Right lobe of liver (tissue), 4 donors: Measurements from ENCODE around the gene ANKRD33B.

Source experiments
- POLR2A ChIP-seq: fragments of 450-650 bp; IDR thresholded peaks from one replicate; pipeline ENCODE4 v1.6.1; 2017; ENCODE audit warnings: antibody characterized with exemption, mild to moderate bottlenecking
- TF ChIP-seq, protein P1 (sequence below), 4 donors: fragments of 200-600 bp in 3 of 4; fragments of 450-650 bp in 1 of 4; IDR thresholded peaks; one replicate each; pipeline versions ENCODE4 v1.5.1 to v1.8.0; 2016 to 2022; ENCODE audit warnings: antibody characterized with exemption in 4 of 4, mild to moderate bottlenecking in 2 of 4
- donor health status: DM: no; HTN: no; CAD: no.
- donor health status: DM: no; HTN: no; CAD: no.
- donor health status: DM: no; HTN: yes; CAD: no.

DNA sequence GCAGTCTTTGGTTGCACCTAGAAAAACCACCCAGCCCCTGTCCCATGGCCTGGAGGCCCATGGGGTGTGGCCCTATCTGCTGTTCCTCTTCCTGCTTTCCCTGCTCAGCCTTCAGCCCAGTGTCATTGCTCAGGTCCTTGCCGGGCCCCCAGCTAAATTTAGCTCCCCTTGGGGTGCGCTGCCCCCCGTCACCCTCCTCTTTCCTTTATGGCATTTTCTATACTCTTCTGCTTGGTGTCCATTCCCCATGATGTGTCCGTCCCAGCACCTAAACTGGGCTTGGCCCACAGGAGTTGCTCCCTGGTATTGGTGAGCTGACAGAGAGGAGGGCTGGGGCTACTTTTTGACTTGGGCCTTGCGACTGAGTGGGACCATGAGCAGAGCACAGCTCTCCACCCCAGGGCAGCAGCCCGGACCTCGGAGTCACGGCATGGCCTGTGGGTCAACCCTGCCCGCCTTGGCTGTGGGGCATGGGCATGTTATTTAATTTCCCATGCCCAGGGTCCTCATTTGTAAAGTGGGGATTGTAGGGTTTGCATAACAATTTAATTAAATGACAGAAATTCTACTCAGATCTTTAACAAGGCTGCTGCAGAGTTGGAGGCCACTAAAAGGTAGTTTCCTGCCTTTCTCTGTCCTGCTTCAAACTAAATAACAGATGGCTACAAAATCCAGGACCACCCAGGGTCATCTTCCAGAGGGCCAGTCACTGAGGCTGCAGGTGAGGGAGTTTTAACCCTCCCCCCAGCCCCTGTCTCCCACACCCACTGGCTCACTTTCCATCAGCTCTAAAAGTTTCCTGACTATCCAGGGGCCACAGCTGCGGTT is 99.0 kb downstream of the ANKRD33B start:
- TF ChIP-seq, protein P1, sequence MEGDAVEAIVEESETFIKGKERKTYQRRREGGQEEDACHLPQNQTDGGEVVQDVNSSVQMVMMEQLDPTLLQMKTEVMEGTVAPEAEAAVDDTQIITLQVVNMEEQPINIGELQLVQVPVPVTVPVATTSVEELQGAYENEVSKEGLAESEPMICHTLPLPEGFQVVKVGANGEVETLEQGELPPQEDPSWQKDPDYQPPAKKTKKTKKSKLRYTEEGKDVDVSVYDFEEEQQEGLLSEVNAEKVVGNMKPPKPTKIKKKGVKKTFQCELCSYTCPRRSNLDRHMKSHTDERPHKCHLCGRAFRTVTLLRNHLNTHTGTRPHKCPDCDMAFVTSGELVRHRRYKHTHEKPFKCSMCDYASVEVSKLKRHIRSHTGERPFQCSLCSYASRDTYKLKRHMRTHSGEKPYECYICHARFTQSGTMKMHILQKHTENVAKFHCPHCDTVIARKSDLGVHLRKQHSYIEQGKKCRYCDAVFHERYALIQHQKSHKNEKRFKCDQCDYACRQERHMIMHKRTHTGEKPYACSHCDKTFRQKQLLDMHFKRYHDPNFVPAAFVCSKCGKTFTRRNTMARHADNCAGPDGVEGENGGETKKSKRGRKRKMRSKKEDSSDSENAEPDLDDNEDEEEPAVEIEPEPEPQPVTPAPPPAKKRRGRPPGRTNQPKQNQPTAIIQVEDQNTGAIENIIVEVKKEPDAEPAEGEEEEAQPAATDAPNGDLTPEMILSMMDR (IDR thresholded peaks at IDR 0.05) = no peak
- TF ChIP-seq POLR2A = no peak
